HepG2 (cell line): ENCODE data around the gene CAMSAP2. TPM values are rescaled to one million over a fixed set of nuclear protein-coding genes. Genes with fewer than 3 reads are reported as not detected.

Experiments
- CAMTA2 ChIP-seq: sonication (generic); formaldehyde crosslinking; IDR thresholded peaks from 2 replicates; pipeline ENCODE4 v1.4.0; 2020; ENCODE audit warnings: mild to moderate bottlenecking, missing genetic modification reagents, borderline replicate concordance
- NBN ChIP-seq: fragments of 450-650 bp; conservative IDR thresholded peaks from 2 replicates; pipeline ENCODE4 v1.6.1; 2017
- RFXAP ChIP-seq: sonication (generic); formaldehyde crosslinking; IDR thresholded peaks from 2 replicates; pipeline ENCODE4 v1.4.0; 2020; ENCODE audit warnings: missing genetic modification reagents, borderline replicate concordance
- WIZ ChIP-seq: sonication (generic); formaldehyde crosslinking; IDR thresholded peaks from 2 replicates; pipeline ENCODE4 v1.5.1; 2020; ENCODE audit warnings: mild to moderate bottlenecking, missing genetic modification reagents
- ZKSCAN5 ChIP-seq: sonication (generic); formaldehyde crosslinking; IDR thresholded peaks from 2 replicates; pipeline ENCODE4 v1.5.1; 2020; ENCODE audit warnings: mild to moderate bottlenecking, missing genetic modification reagents
- ZNF3 ChIP-seq: IDR thresholded peaks from 2 replicates; pipeline ENCODE4 v1.7.0; 2017; ENCODE audit warnings: inconsistent platforms
- ZNF619 ChIP-seq: sonication (generic); formaldehyde crosslinking; IDR thresholded peaks from 2 replicates; pipeline ENCODE4 v1.4.0; 2020; ENCODE audit warnings: mild to moderate bottlenecking, missing genetic modification reagents
- polyA plus RNA-seq, 8 experiments: library from polyadenylated mRNA; depleted of rRNA in 3 of 8; stranded (reverse) in 7 of 8; unstranded in 1 of 8; fragments of >200 nt; fragmentation: Illumina TruSeq in 4 of 8; extraction: Trizol in 4 of 8; gene quantifications; 2 replicates each; pipeline versions ENCODE4 v1.2.1 to v1.2.3, GENCODE V29; 2011 to 2016; ENCODE audit warnings: low read depth in 4 of 8, missing spikeins in 1 of 8, mixed read lengths in 1 of 8; ENCODE audit not compliant: insufficient read depth in 1 of 8
- total RNA-seq, 5 experiments: library from RNA; depleted of rRNA; stranded (reverse); fragments of >200 nt; fragmentation: Illumina TruSeq; extraction: Trizol; gene quantifications; 2 replicates each; pipeline ENCODE4 v1.2.3, GENCODE V29; 2016; ENCODE audit warnings: low read depth in 1 of 5
- TF ChIP-seq, protein P1 (sequence below): sonication (generic); formaldehyde crosslinking; IDR thresholded peaks from 2 replicates; pipeline ENCODE4 v1.4.0; 2020; ENCODE audit warnings: missing genetic modification reagents
- TF ChIP-seq, protein P2 (sequence below), 2 experiments: fragments of 450-650 bp in 1 of 2; sonication (generic) in 1 of 2; formaldehyde crosslinking in 1 of 2; IDR thresholded peaks; 2 replicates each; pipeline versions ENCODE4 v1.6.1 to v1.8.0; 2016 to 2022; ENCODE audit warnings: antibody characterized with exemption in 1 of 2, mild to moderate bottlenecking in 1 of 2, missing genetic modification reagents in 1 of 2
- TF ChIP-seq, protein P3 (sequence below): sonication (generic); formaldehyde crosslinking; IDR thresholded peaks from 2 replicates; pipeline ENCODE4 v1.4.0; 2020; ENCODE audit warnings: missing genetic modification reagents, mild to moderate bottlenecking, borderline replicate concordance
- TF ChIP-seq, protein P4 (sequence below): sonication (generic); formaldehyde crosslinking; IDR thresholded peaks from 2 replicates; pipeline ENCODE4 v1.4.0; 2020; ENCODE audit warnings: mild to moderate bottlenecking, missing genetic modification reagents
- TF ChIP-seq, protein P5 (sequence below): IDR thresholded peaks from 2 replicates; pipeline ENCODE4 v1.6.1; 2016; ENCODE audit warnings: low read depth, borderline replicate concordance

The CAMSAP2 gene
- total and polyA plus RNA-seq, 2 of the 13 experiments (the other 11 are each of a cell fraction or from before 2014, with no cell fraction given) = 3.4 to 8.2 TPM

DNA sequence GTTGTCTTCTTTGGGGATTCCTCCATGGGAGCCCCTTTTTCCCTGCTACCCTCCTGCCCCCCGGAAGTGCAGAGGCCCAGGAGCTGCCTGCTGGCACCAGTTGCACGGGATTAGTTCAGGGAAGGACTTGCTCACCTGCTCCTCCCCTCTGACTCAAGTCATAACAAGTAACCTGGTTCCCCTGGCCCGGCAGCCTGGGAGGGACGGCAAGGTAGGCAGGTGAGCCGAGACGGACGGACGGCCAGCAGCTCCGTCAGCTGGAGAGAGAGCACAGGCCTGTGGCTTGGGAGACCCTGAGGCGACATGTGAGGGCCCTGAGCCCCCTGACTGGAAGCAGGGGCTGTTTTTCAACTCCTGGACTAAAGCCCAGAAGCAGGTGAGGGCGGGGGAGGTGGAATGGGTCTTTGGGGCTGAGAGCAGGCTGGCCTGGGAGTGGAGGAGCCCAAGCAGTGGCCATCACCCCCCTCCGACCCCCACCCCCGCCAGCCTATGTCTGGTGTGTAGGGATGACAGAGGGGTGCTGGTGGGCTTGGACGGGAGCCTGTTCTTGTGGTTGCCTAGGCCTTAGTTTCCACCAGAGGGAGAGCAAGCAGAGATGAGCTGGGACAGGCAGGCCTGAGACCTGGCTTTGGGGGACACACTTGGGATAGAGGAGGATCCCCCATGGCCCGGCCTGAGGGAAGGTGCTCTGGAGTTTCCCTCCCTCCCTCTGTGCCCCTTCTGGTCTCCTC lies 156.2 kb downstream of the CAMSAP2 start, which contains the start of gene INAVA (continued):
- TF ChIP-seq, protein P1, sequence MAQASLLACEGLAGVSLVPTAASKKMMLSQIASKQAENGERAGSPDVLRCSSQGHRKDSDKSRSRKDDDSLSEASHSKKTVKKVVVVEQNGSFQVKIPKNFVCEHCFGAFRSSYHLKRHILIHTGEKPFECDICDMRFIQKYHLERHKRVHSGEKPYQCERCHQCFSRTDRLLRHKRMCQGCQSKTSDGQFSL = 0 out of 2 replicates have a peak, but pooled peaks have one; percentile 21
- TF ChIP-seq WIZ (CRISPR knock-in tag) (no peak), NBN (no peak), CAMTA2 (CRISPR knock-in tag) (no peak), RFXAP (CRISPR knock-in tag) (no peak), ZKSCAN5 (CRISPR knock-in tag) (no peak), ZNF619 (CRISPR knock-in tag) (peak; percentile 12; the same call in 1 of the 2 replicates), ZNF3 (CRISPR knock-in tag) (no peak)
- TF ChIP-seq, protein P2, sequence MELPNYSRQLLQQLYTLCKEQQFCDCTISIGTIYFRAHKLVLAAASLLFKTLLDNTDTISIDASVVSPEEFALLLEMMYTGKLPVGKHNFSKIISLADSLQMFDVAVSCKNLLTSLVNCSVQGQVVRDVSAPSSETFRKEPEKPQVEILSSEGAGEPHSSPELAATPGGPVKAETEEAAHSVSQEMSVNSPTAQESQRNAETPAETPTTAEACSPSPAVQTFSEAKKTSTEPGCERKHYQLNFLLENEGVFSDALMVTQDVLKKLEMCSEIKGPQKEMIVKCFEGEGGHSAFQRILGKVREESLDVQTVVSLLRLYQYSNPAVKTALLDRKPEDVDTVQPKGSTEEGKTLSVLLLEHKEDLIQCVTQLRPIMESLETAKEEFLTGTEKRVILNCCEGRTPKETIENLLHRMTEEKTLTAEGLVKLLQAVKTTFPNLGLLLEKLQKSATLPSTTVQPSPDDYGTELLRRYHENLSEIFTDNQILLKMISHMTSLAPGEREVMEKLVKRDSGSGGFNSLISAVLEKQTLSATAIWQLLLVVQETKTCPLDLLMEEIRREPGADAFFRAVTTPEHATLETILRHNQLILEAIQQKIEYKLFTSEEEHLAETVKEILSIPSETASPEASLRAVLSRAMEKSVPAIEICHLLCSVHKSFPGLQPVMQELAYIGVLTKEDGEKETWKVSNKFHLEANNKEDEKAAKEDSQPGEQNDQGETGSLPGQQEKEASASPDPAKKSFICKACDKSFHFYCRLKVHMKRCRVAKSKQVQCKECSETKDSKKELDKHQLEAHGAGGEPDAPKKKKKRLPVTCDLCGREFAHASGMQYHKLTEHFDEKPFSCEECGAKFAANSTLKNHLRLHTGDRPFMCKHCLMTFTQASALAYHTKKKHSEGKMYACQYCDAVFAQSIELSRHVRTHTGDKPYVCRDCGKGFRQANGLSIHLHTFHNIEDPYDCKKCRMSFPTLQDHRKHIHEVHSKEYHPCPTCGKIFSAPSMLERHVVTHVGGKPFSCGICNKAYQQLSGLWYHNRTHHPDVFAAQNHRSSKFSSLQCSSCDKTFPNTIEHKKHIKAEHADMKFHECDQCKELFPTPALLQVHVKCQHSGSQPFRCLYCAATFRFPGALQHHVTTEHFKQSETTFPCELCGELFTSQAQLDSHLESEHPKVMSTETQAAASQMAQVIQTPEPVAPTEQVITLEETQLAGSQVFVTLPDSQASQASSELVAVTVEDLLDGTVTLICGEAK (IDR thresholded peaks at IDR 0.05) = no peak
- TF ChIP-seq, protein P2 (CRISPR knock-in tag; IDR thresholded peaks at IDR 0.05) = no peak
- TF ChIP-seq, protein P3, sequence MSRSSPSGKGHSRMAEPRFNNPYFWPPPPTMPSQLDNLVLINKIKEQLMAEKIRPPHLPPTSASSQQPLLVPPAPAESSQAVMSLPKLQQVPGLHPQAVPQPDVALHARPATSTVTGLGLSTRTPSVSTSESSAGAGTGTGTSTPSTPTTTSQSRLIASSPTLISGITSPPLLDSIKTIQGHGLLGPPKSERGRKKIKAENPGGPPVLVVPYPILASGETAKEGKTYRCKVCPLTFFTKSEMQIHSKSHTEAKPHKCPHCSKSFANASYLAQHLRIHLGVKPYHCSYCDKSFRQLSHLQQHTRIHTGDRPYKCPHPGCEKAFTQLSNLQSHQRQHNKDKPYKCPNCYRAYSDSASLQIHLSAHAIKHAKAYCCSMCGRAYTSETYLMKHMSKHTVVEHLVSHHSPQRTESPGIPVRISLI = no peak
- TF ChIP-seq, protein P4, sequence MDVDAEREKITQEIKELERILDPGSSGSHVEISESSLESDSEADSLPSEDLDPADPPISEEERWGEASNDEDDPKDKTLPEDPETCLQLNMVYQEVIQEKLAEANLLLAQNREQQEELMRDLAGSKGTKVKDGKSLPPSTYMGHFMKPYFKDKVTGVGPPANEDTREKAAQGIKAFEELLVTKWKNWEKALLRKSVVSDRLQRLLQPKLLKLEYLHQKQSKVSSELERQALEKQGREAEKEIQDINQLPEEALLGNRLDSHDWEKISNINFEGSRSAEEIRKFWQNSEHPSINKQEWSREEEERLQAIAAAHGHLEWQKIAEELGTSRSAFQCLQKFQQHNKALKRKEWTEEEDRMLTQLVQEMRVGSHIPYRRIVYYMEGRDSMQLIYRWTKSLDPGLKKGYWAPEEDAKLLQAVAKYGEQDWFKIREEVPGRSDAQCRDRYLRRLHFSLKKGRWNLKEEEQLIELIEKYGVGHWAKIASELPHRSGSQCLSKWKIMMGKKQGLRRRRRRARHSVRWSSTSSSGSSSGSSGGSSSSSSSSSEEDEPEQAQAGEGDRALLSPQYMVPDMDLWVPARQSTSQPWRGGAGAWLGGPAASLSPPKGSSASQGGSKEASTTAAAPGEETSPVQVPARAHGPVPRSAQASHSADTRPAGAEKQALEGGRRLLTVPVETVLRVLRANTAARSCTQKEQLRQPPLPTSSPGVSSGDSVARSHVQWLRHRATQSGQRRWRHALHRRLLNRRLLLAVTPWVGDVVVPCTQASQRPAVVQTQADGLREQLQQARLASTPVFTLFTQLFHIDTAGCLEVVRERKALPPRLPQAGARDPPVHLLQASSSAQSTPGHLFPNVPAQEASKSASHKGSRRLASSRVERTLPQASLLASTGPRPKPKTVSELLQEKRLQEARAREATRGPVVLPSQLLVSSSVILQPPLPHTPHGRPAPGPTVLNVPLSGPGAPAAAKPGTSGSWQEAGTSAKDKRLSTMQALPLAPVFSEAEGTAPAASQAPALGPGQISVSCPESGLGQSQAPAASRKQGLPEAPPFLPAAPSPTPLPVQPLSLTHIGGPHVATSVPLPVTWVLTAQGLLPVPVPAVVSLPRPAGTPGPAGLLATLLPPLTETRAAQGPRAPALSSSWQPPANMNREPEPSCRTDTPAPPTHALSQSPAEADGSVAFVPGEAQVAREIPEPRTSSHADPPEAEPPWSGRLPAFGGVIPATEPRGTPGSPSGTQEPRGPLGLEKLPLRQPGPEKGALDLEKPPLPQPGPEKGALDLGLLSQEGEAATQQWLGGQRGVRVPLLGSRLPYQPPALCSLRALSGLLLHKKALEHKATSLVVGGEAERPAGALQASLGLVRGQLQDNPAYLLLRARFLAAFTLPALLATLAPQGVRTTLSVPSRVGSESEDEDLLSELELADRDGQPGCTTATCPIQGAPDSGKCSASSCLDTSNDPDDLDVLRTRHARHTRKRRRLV = no peak
- TF ChIP-seq, protein P5, sequence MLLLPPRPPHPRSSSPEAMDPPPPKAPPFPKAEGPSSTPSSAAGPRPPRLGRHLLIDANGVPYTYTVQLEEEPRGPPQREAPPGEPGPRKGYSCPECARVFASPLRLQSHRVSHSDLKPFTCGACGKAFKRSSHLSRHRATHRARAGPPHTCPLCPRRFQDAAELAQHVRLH (CRISPR knock-in tag) = no peak
